GM19023 (cell line): ENCODE data around the gene ABCG1.

Experiments used
- ATAC-seq: cut with Tn5 transposase; IDR thresholded peaks from one replicate; pipeline ENCODE4 v1.9.1; 2021; ENCODE audit warnings: mild to moderate bottlenecking, moderate library complexity; ENCODE audit not compliant: unreplicated experiment

Gene ABCG1

GRCh38 chr21:42343101-42343500 lies 124.2 kb downstream of the ABCG1 start:
- no peak for ATAC-seq

GRCh38 chr21:42343556-42343955 lies 124.6 kb downstream of the ABCG1 start:
- ATAC-seq, result no peak

- no peak for ATAC-seq
These were observed 125.1 kb downstream of the ABCG1 start for GRCh38 chr21:42343963-42344510.

- no peak for ATAC-seq
These were observed 125.7 kb downstream of the ABCG1 start for GRCh38 chr21:42344631-42345030.

- no peak for ATAC-seq
These were observed 127.5 kb downstream of the ABCG1 start for GRCh38 chr21:42346441-42346840.
